Inferior parietal cortex (tissue), 1 donor: Measurements from ENCODE around the gene CHCT1.
"Not testable (repeated sequence)": the region's sequence is repeated elsewhere in the genome, so short reads cannot be mapped to it uniquely, and the experiment has no call there.

Source experiments
- DNase-seq: peaks from one replicate; pipeline ENCODE4 v3.0.0-alpha.2; 2016; ENCODE audit errors: extremely low spot score

Gene CHCT1

DNA sequence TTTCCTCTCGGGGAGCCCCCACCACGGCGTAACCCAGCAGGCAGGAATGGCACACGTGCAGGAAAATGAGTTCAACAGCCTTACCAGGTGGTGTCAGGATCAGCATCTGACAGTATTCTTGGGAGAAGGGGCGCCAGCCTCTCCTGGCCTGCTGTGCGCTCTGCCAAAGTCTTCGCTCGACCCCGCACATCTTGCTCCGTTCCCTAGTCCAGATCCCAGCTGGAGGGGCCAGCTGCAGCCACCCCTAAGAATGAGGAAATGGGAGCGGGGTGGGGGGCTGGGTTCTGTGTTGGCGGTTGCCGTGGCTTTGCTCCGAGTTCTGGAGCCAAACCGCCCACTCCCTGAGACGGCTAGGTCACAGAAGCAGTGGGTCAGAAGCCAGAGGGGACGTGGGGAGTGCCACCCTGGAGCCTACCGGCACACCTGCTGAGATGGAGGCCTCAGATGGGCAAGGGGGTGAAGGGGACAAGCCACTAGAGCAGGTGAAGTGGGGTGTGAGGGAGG lies at the start of gene CHCT1:
Gene CHCT1, plus strand, starts transcription at position 328 of the 504 bp plus-strand sequence. Its CDS starts 104 bp downstream, at position 432.
- DNase-seq, result no peak

DNA sequence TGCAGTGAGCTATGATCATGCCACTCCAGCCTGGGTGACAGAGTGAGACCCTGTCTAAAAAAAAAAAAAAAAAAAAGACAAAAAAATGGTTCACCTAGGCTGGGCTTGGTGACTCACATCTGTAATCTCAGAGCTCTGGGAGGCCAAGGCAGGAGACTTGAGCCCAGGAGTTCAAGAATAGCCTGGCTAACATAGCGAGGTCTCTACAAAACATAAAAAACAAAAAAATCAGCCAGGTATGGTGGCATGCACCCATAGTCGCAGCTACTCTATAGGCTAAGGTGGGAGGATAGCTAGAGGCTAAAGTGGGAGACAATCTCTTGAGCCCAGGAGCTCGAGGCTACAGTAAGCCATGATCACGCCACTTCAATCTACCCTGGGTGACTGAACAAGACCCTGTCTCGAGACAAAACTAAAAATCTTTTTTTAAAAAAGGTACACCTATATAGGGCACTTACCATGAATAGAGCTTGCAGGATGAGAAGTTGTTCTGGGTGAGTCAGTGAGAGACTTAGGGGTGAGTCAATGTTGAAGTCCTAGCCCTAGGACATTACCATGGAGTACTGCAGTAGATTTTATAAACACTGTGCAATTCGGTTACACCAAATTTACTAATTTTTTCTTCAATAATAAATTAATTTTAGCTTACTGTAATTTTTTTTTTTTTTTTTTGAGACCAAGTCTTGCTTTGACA lies 49.4 kb upstream of the CHCT1 start:
- DNase-seq, result no peak

- DNase-seq, result not testable (repeated sequence)
Observed at GRCh38 chr17:60378187-60378586, 44.1 kb upstream of the CHCT1 start.

- DNase-seq, result not testable (repeated sequence)
Observed at GRCh38 chr17:60379461-60379860, 42.8 kb upstream of the CHCT1 start.

DNA sequence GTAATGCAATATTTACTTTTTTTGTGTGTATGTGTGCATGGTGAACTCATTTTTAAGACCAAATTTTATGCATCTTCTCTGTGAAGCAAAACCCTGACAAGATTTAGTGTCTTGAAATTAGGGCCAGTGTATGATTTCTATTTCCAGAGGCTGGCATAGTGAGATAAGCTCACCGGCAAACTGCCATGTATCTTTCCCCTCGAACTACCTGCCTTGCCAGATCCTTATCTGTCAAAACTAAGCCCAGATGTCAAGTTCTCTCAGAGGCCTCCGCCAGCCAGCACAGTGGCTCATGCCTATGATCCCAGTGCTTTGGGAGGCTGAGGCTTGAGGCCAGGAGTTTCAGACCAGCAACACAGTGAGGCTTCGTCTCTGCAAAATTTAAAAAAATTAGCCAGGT lies 40.3 kb upstream of the CHCT1 start:
- no peak for DNase-seq

DNA sequence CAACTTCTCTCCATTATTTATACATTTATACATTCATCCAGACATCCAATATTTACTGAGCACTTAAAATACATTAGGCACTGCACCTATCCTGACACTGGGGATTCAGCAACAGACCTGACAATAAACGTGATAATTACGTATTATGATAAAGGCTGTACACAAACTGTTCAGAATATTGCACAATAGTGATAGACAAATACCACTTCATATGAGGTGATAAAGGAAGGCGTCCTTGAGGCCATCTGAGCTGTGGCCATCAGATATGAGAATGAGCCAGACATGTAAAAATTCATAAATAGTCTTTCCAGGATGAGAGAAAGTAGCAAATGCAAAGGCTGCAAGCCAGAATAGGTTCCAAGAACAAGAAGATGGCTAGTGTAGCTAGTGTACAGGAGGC lies 38.9 kb upstream of the CHCT1 start:
- DNase-seq, result no peak

- DNase-seq, result not testable (repeated sequence)
Observed at GRCh38 chr17:60384921-60385320, 37.4 kb upstream of the CHCT1 start.

DNA sequence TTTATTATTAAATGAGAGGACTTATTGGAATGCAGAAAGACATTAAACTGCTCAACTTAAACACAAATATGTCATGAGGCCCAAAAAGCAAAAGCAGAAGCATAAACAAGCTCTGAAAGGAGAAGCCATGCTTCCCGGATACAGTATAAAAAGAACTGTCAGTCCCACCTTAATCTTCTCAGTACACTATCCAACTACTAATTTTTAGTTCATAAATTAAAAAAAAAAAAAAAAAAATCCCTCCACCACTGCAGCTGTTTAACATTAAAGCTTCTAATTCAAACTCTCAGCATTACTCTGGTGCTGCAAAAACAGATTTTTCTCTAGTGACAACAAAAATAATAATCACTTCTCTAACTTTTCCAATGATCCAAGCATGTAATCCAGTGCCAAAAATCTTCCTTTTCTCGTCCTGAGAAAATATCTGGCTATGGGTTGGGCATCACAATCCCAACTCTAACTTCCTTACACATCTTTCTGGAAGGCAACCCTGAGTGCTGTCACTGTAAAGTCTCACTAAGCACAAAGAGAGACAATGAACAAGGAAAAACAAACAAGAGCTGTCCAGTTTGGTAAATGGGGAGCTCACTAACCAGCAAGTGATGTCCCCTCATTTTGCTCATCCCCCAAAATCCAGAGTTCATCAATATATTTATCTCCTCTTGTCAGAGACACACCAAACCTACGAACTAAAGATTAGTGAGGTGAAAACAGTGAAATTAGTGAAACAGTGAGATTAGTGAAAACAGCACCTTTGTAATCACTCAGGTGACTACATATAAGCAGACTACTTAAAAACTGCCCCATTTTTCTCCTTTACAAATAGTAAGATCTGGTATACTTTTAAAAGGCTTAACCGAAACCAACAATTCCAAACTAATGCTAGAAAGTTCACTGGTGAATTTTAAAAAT lies 35.9 kb upstream of the CHCT1 start:
- DNase-seq, result no peak

GRCh38 chr17:60387666-60388065 lies 34.6 kb upstream of the CHCT1 start:
- DNase-seq, result no peak

- no peak for DNase-seq
Observed at GRCh38 chr17:60388742-60389141, 33.5 kb upstream of the CHCT1 start.

DNA sequence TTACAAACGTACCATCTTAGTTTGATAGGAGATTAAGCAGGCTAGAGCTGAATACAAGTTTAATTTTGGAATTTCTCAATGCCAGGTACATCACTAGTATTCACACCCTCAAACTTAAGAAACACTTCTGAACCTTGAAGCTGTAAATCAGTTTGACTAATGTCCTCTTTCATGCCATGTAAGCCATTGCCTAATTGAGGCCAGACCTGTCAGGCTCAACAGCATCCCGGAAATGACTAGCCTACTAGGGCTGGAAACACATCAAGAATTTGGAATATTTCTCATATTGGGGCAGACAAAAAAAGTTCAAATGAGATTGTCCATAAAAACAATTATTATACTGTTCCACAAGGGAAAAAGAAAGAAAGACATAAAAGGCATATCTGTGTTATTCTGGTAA lies 32.1 kb upstream of the CHCT1 start:
- no peak for DNase-seq

GRCh38 chr17:60390925-60391470 lies 31.3 kb upstream of the CHCT1 start:
- DNase-seq, result peak; percentile 49

- no peak for DNase-seq
Observed at GRCh38 chr17:60391471-60392041, 30.7 kb upstream of the CHCT1 start.

- peak; percentile 95 for DNase-seq
Observed at GRCh38 chr17:60392042-60392844, 30.0 kb upstream of the CHCT1 start, which contains the start of gene USP32. USP32 (minus strand) TSS chr17:60392133; CDS start chr17:60391939, 194 bp downstream.

DNA sequence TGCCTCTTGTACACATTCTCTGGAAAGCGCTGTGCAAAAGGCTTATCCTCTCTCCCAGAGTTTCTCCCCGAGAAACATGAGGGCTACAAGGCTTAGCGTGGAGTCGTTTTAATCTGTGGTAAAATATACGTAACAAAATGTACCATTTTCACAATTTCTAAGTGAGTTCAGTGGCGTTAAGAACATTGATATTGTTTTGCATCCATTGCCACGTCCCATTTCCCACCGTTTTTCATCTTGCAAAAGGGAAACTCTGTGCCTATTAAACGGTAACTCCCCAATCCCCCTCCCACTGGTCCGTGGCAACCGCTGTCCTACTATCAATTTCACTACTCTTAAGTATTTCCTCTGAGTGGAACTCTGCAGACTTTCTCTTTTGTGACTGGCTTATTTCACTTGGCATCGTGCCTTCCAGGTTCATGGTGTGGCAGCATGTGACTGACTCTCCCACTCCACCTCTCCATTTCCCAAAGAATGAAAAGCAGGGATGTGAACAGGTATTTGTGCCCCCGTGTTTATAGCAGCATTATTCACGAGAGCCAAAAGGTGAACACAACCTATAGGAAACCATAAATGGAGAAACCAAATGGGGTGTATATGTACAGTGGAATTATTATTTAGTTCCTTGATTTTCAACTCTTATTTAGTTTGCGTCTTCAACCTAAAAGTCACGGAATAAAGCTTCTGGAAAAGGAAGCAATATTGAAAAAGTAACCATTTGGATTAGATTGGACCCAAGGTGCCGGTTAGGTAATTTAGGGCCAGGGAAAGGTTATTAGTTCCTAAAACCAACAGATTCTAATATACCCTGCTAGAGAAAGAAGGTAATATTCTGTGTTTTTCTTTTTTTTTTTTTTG lies 29.2 kb upstream of the CHCT1 start:
- no peak for DNase-seq

GRCh38 chr17:60393840-60394723 lies 28.2 kb upstream of the CHCT1 start:
- DNase-seq, result no peak

- DNase-seq, result no peak
Observed at GRCh38 chr17:60395508-60396065, 26.7 kb upstream of the CHCT1 start.

DNA sequence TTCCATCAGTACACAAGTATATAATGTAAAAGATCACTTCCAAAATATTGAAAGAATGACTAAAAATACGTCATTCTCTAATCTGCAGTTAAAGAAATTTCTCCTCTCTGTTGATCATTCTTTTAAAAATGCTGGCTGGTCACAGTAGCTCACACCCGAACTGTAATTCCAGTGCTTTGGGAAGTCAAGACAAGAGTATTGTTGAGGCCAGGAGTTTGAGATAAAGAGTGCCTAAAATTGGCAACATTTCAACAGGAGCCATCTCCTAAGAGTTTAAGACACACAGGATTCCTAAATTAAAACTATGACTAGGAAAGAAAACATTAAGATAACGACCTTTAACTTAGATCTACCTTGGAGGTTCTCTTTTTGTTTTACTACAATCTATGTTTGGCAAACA lies 25.9 kb upstream of the CHCT1 start:
- no peak for DNase-seq
